OCI-LY3 (cell line): ENCODE measurements around the gene BOD1L1.

ENCODE experiments used
- H2AFZ ChIP-seq: fragments of 200-600, 300-600 bp; shearing (Covaris generic); 2 replicates; pipeline ENCODE4 v1.6.0; 2014; ENCODE audit warnings: antibody characterized with exemption, low read depth, low read length
- H3K27ac ChIP-seq: fragments of 200-600, 300-600 bp; sonication (generic); 2 replicates; pipeline ENCODE4 v1.5.1; 2014; ENCODE audit warnings: mild to moderate bottlenecking, low read length, moderate library complexity, mixed read lengths
- H3K27me3 ChIP-seq: fragments of 200-600, 300-600 bp; sonication (generic); 2 replicates; pipeline ENCODE4 v1.6.1; 2014; ENCODE audit warnings: low read depth, low read length, mixed read lengths
- H3K36me3 ChIP-seq: fragments of 200-600, 300-600 bp; sonication (generic); replicated peaks from 2 replicates; pipeline ENCODE3; 2014; ENCODE audit warnings: low read depth, low read length, mixed read lengths
- H3K4me1 ChIP-seq: fragments of 300-600, 200-600 bp; sonication (generic); 2 replicates; pipeline ENCODE4 v1.6.1; 2014; ENCODE audit warnings: low read length, mixed read lengths
- H3K4me2 ChIP-seq: fragments of 200-600, 300-600 bp; sonication (generic); 2 replicates; pipeline ENCODE4 v1.6.1; 2014; ENCODE audit warnings: low read length, mixed read lengths
- H3K4me3 ChIP-seq: fragments of 300-600, 200-600 bp; sonication (generic); 2 replicates; pipeline ENCODE4 v1.5.1; 2014; ENCODE audit warnings: antibody characterized with exemption, mild to moderate bottlenecking, low read length, moderate library complexity
- H3K79me2 ChIP-seq: fragments of 300-600, 200-600 bp; shearing (Covaris generic); 2 replicates; pipeline ENCODE4 v1.6.1; 2014; ENCODE audit warnings: mild to moderate bottlenecking, low read length, mixed read lengths
- H3K9ac ChIP-seq: fragments of 300-600, 200-600 bp; shearing (Covaris generic); 2 replicates; pipeline ENCODE4 v1.6.0; 2014; ENCODE audit warnings: mild to moderate bottlenecking, low read length, moderate library complexity
- H3K9me3 ChIP-seq: fragments of 200-600, 300-600 bp; shearing (Covaris generic); 2 replicates; pipeline ENCODE4 v1.6.1; 2014; ENCODE audit warnings: low read length, mixed read lengths; ENCODE audit not compliant: insufficient read depth
- H4K20me1 ChIP-seq: fragments of 200-600, 300-600 bp; sonication (generic); 2 replicates; pipeline ENCODE4 v1.6.1; 2016; ENCODE audit warnings: low read length, mixed read lengths; ENCODE audit not compliant: insufficient read depth
- EZH2phosphoT487 ChIP-seq: fragments of 200-600 bp; shearing (Covaris generic); IDR thresholded peaks from 2 replicates; pipeline ENCODE4 v1.6.1; 2018; ENCODE audit warnings: antibody characterized with exemption, mixed run types, low read depth
- TF ChIP-seq, protein P1 (sequence below): fragments of 200-600, 300-600 bp; sonication (generic); IDR thresholded peaks from 2 replicates; pipeline ENCODE4 v1.5.1; 2014; ENCODE audit warnings: antibody characterized with exemption, low read length, low read depth

The BOD1L1 gene

DNA sequence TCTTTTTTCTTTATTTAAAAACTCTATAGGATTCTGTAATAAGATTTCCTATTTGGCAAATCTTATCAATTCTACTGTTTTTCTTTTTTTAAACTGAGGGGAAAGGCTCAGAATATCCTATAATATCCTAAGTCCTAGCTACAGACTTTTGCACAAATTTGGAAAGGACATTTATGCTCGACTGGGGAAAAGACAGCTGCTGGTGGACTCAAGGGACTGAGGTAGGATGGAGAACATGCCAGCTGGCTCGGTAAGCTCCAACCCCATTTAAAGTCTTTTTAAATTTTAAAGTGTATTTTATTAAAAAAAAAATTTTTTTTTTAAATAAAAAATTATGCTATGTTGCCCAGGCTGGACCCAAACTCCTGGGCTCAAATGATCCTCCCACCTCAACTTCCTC lies 36.8 kb downstream of the BOD1L1 start:
- TF ChIP-seq, protein P1, sequence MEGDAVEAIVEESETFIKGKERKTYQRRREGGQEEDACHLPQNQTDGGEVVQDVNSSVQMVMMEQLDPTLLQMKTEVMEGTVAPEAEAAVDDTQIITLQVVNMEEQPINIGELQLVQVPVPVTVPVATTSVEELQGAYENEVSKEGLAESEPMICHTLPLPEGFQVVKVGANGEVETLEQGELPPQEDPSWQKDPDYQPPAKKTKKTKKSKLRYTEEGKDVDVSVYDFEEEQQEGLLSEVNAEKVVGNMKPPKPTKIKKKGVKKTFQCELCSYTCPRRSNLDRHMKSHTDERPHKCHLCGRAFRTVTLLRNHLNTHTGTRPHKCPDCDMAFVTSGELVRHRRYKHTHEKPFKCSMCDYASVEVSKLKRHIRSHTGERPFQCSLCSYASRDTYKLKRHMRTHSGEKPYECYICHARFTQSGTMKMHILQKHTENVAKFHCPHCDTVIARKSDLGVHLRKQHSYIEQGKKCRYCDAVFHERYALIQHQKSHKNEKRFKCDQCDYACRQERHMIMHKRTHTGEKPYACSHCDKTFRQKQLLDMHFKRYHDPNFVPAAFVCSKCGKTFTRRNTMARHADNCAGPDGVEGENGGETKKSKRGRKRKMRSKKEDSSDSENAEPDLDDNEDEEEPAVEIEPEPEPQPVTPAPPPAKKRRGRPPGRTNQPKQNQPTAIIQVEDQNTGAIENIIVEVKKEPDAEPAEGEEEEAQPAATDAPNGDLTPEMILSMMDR, result no peak
- no peak for TF ChIP-seq EZH2phosphoT487
- Histone ChIP-seq H3K27ac (no peak overlapping the region), H3K9ac (no peak overlapping the region), H3K27me3 (no peaks in the 10 kb centered on the region), H3K4me3 (no peak overlapping the region), H3K9me3 (no peaks in the 10 kb centered on the region), H2AFZ (no peak overlapping the region), H4K20me1 (no peaks in the 10 kb centered on the region), H3K4me1 (no peaks in the 10 kb centered on the region), H3K4me2 (no peak overlapping the region), H3K79me2 (no peaks in the 10 kb centered on the region), H3K36me3 (peaks cover 38% of the 10 kb centered on the region)

DNA sequence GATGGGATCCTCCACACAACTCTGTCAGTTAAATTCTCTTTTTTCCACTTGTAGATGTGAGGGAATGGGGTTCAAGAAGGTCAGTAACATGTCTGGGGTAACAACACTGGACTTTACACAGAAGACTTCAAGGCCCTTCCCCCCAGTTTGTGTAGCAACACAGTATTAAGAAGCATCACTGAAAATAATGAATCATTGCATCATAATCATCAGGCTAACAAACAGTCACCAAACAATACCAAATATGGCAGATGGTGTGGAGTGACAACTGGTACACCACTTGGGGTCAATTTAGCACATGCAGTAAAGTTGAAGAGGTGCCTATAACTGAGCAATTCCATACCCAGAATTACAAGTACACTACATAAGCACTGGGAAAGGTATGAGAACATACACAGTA lies 38.6 kb downstream of the BOD1L1 start:
- Histone ChIP-seq H3K4me2 (no peak overlapping the region), H3K79me2 (no peaks in the 10 kb centered on the region), H3K36me3 (peaks cover 29% of the 10 kb centered on the region), H2AFZ (no peak overlapping the region), H3K4me1 (no peaks in the 10 kb centered on the region), H3K9me3 (no peaks in the 10 kb centered on the region), H3K9ac (no peak overlapping the region), H3K4me3 (no peak overlapping the region), H3K27me3 (no peaks in the 10 kb centered on the region), H3K27ac (no peak overlapping the region), H4K20me1 (no peaks in the 10 kb centered on the region)
- no peak for TF ChIP-seq EZH2phosphoT487
- TF ChIP-seq, protein P1, result no peak

DNA sequence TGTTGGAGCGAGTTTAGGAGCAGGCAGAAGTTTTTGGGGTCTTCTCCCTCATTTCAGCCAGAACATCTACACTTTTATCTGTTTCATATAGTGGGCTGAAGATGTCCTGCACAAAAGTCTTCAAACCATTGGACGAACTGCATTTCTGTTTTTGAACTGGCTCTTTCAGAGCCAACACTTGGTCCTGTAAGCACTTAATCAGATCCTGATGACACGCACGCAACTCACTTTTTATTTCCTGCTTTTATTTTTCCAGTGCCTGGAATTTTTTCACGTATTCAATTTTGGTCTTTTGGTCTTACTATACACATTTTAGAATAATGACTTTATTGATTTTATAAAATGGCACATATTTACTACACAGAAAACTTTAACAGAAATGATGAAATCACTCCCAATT lies 43.0 kb downstream of the BOD1L1 start:
- H3K9ac ChIP-seq, result no peak overlapping the region
- H3K4me2 ChIP-seq, result no peak overlapping the region
- TF ChIP-seq EZH2phosphoT487, result no peak
- TF ChIP-seq, protein P1, result no peak
- H3K27me3 ChIP-seq, result no peaks in the 10 kb centered on the region
- no peak overlapping the region for H2AFZ ChIP-seq
- no peaks in the 10 kb centered on the region for H3K4me1 ChIP-seq
- no peak overlapping the region for H3K27ac ChIP-seq
- H3K4me3 ChIP-seq, result no peak overlapping the region
- H4K20me1 ChIP-seq, result no peaks in the 10 kb centered on the region
- no peaks in the 10 kb centered on the region for H3K9me3 ChIP-seq
- peaks cover 28% of the 10 kb centered on the region for H3K36me3 ChIP-seq
- H3K79me2 ChIP-seq, result no peaks in the 10 kb centered on the region

DNA sequence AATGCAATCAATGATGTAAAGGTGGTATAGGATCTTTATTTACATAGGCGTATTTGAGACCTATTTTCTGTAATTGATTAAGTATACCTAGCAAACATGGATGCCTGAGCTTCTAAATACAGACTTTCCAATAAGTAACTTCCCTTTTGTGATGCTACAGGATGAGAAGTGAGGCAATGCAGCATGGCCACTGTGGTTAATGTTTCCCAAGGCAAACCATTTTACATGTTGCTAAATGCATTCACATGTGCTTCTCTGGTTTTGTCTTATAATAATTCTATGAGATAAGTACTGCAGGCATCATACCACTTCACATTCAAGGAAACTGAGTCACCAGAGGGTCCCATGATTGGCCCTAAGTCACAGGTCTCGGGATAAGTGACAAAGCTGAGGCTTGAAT lies 47.5 kb downstream of the BOD1L1 start:
- TF ChIP-seq EZH2phosphoT487, result no peak
- TF ChIP-seq, protein P1, result no peak
- H3K9ac ChIP-seq, result no peak overlapping the region
- no peaks in the 10 kb centered on the region for H3K79me2 ChIP-seq
- no peak overlapping the region for H3K4me3 ChIP-seq
- H3K4me2 ChIP-seq, result no peak overlapping the region
- H3K9me3 ChIP-seq, result no peaks in the 10 kb centered on the region
- H3K36me3 ChIP-seq, result peaks cover 36% of the 10 kb centered on the region
- no peaks in the 10 kb centered on the region for H3K27me3 ChIP-seq
- H3K4me1 ChIP-seq, result no peaks in the 10 kb centered on the region
- H4K20me1 ChIP-seq, result no peaks in the 10 kb centered on the region
- H3K27ac ChIP-seq, result no peak overlapping the region
- H2AFZ ChIP-seq, result no peak overlapping the region
